ENCODE results near the gene GEMIN7.

GRCh38 chr19:45113628-45114027 is 34.6 kb downstream of the GEMIN7 start:
- TF ChIP-seq, protein P1, sequence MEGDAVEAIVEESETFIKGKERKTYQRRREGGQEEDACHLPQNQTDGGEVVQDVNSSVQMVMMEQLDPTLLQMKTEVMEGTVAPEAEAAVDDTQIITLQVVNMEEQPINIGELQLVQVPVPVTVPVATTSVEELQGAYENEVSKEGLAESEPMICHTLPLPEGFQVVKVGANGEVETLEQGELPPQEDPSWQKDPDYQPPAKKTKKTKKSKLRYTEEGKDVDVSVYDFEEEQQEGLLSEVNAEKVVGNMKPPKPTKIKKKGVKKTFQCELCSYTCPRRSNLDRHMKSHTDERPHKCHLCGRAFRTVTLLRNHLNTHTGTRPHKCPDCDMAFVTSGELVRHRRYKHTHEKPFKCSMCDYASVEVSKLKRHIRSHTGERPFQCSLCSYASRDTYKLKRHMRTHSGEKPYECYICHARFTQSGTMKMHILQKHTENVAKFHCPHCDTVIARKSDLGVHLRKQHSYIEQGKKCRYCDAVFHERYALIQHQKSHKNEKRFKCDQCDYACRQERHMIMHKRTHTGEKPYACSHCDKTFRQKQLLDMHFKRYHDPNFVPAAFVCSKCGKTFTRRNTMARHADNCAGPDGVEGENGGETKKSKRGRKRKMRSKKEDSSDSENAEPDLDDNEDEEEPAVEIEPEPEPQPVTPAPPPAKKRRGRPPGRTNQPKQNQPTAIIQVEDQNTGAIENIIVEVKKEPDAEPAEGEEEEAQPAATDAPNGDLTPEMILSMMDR (IDR thresholded peaks at IDR 0.05; ENCODE audit: low read length), result no peak
- no peak for TF ChIP-seq EZH2 (IDR thresholded peaks at IDR 0.05; ENCODE audit: borderline replicate concordance, low read length)

Data from OCI-LY1 (cell line).